Erythroblast (primary cell): ENCODE results near the gene ZNF487.
"Not testable (repeated sequence)": the region's sequence is repeated elsewhere in the genome, so short reads cannot be mapped to it uniquely, and the experiment has no call there.

Experiments used
- GATA1 ChIP-seq: IDR thresholded peaks from 2 replicates; pipeline ENCODE4 v1.6.1; 2011; ENCODE audit warnings: low read depth, mild to moderate bottlenecking, control low read depth, low read length, moderate library complexity
- POLR2A ChIP-seq: IDR thresholded peaks from 2 replicates; pipeline ENCODE4 v1.6.1; 2011; ENCODE audit warnings: mild to moderate bottlenecking, low read length

DNA sequence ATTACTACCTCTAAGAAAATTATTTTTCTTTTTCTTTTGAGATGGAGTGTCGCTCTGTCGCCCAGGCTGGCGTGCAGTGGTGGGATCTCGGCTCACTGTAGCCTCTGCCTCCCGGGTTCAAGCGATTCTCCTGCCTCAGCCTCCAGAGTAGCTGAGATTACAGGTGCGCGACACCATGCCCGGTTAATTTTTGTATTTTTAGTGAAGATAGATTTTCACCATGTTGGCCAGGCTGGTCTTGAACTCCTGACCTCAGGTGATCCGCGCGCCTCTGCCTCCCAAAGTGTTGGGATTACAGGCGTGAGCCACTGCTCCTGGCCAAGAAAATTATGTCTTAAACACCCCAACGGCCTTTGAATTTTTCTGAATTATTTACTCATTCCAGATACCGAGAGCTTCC, 19.6 kb downstream of the ZNF487 start:
- TF ChIP-seq POLR2A, GATA1: not testable (repeated sequence)
